ENCODE results near the gene NDUFS6. TPM values are rescaled to one million over a fixed set of nuclear protein-coding genes. Genes with fewer than 3 reads are reported as not detected.

NDUFS6 gene
- total and polyA plus RNA-seq, 2 of the 8 experiments (the other 6 are each of a cell fraction or from before 2014, with no cell fraction given), result 72.7 to 191 TPM

GRCh38 chr5:1832511-1833250 lies 31.5 kb downstream of the NDUFS6 start:
- no peak for DNase-seq (ENCODE audit: low read depth in 1 of 2, low spot score in 2 of 2)

More at GRCh38 chr5:1832511-1833250, 31.5 kb downstream of the NDUFS6 start:
- Histone ChIP-seq H3K14ac (ENCODE audit: insufficient read length) (no peak overlapping the region), H2AK5ac (ENCODE audit: low read depth, low read length) (no peak overlapping the region), H3K27ac (ENCODE audit: low read depth, low read length) (no peak overlapping the region), H4K5ac (ENCODE audit: insufficient read length, low read depth, low read length) (no peak overlapping the region), H3K4me1 (replicated peaks in 1 of 4; ENCODE audit: control insufficient read depth in 3 of 4, insufficient read depth in 4 of 4, low read length in 3 of 4) (peaks cover 3 to 21% (median 7%) of the 10 kb centered on the region in 4 experiments), H3K23me2 (ENCODE audit: low read depth, low read length) (no peaks in the 10 kb centered on the region; the same call in 1 of the 2 replicates), H3K4ac (replicated peaks; ENCODE audit: insufficient read length, low read depth, low read length) (no peak overlapping the region), H3K9me3 (ENCODE audit: insufficient read depth in 2 of 2, low read depth in 1 of 2, low read length in 1 of 2) (no peaks in the 10 kb centered on the region), H2AFZ (ENCODE audit: low read length) (no peak overlapping the region), H2BK5ac (ENCODE audit: low read depth, low read length) (no peak overlapping the region), H2BK20ac (ENCODE audit: low read length) (0 out of 2 replicates have a peak overlapping the region, but pooled peaks have one; percentile 61), H3K18ac (ENCODE audit: extremely low read depth, low read length) (no peak overlapping the region), H3K79me2 (ENCODE audit: control insufficient read depth in 1 of 2, insufficient read depth in 2 of 2, low read length in 2 of 2) (no peaks in the 10 kb centered on the region), H2BK15ac (ENCODE audit: low read length) (no peak overlapping the region), H4K91ac (replicated peaks; ENCODE audit: insufficient read length, low read length) (no peak overlapping the region), H3K4me3 (ENCODE audit: extremely low read depth in 1 of 4, insufficient read depth in 2 of 4, low read depth in 3 of 4, low read length in 4 of 4) (no peak overlapping the region), H4K8ac (ENCODE audit: extremely low read depth, insufficient read depth, low read length) (peak overlapping the region; percentile 71; the same call in 1 of the 2 replicates), H3K36me3 (ENCODE audit: control insufficient read depth in 2 of 4, insufficient read depth in 4 of 4, low read length in 3 of 4) (no peaks in the 10 kb centered on the region), H3K27me3 (replicated peaks in 1 of 4; ENCODE audit: control insufficient read depth in 3 of 4, extremely low read depth in 1 of 4, insufficient read depth in 3 of 4, low read length in 3 of 4) (no peaks in the 10 kb centered on the region), H3K79me1 (ENCODE audit: low read depth, low read length) (no peaks in the 10 kb centered on the region), H3K4me2 (ENCODE audit: insufficient read depth in 1 of 2, low read depth in 2 of 2, low read length in 2 of 2) (no peak overlapping the region), H3K23ac (ENCODE audit: insufficient read length) (no peak overlapping the region), H3K9ac (replicated peaks in 1 of 4; ENCODE audit: extremely low read depth in 1 of 4, low read depth in 3 of 4, low read length in 3 of 4) (no peak overlapping the region), H2BK12ac (ENCODE audit: low read depth, low read length) (no peak overlapping the region), H3K56ac (replicated peaks; ENCODE audit: insufficient read length, low read depth, low read length) (no peak overlapping the region), H2BK120ac (replicated peaks; ENCODE audit: low read depth, low read length) (no peak overlapping the region), H4K20me1 (replicated peaks in 1 of 2; ENCODE audit: control insufficient read depth in 1 of 2, insufficient read depth in 2 of 2, low read length in 2 of 2) (no peaks in the 10 kb centered on the region)
- TF ChIP-seq SUZ12 (IDR thresholded peaks at IDR 0.05; ENCODE audit: low read length) (no peak), GTF2F1 (IDR thresholded peaks at IDR 0.05; ENCODE audit: borderline replicate concordance, low read depth, low read length) (no peak), SP4 (IDR thresholded peaks at IDR 0.05; ENCODE audit: low read length) (no peak), SP2 (IDR thresholded peaks at IDR 0.05; ENCODE audit: low read length) (no peak), EZH2 (IDR thresholded peaks at IDR 0.05; ENCODE audit: low read depth, low read length, severe bottlenecking) (no peak), CBX5 (IDR thresholded peaks at IDR 0.05; ENCODE audit: low read depth, low read length) (no peak), POLR2AphosphoS5 (IDR thresholded peaks at IDR 0.05; ENCODE audit: low read depth, low read length) (no peak), CTBP2 (IDR thresholded peaks at IDR 0.05; ENCODE audit: borderline replicate concordance, insufficient read depth, insufficient read length, low read length) (no peak), BRCA1 (IDR thresholded peaks at IDR 0.05; ENCODE audit: low read depth, low read length) (no peak), PHF8 (conservative IDR thresholded peaks at IDR 0.05; ENCODE audit: low read depth, low read length) (no peak), SIN3A (conservative IDR thresholded peaks at IDR 0.05 in 1 of 2, IDR thresholded peaks at IDR 0.05 in 1 of 2; ENCODE audit: low read depth in 1 of 2, low read length in 2 of 2) (no peak)
- ChIA-PET POLR2A (ENCODE audit: partially characterized antibody) (no interaction called here), CTCF (ENCODE audit: partially characterized antibody) (interaction anchor here (1.1 to 1.9 kb wide), 4 partner anchors 10 to 166 kb away, joined by 3 to 7 read pairs (median 4); no protein-coding TSS in a partner anchor)
- FAIRE-seq, result no peak
- WGBS, 2 experiments (ENCODE audit: extremely low coverage in 1 of 2, insufficient coverage in 1 of 2, insufficient read length in 1 of 2, insufficient replicate concordance in 2 of 2, low coverage in 1 of 2, low lambda C conversion rate in 2 of 2, missing lambda C conversion rate in 1 of 2), result 90% methylated on average over 28 of the region's 28 CpGs; no CpG with 5 or more reads in 1 of the 2 experiments
